HG03354 (cell line): ENCODE results near the gene IFT22.
"Not testable (repeated sequence)": the region's sequence is repeated elsewhere in the genome, so short reads cannot be mapped to it uniquely, and the experiment has no call there.

ENCODE experiments used
- ATAC-seq: cut with Tn5 transposase; IDR thresholded peaks from one replicate; pipeline ENCODE4 v1.9.1; 2021; ENCODE audit warnings: mild to moderate bottlenecking; ENCODE audit not compliant: unreplicated experiment, poor library complexity, severe bottlenecking

Gene IFT22

GRCh38 chr7:101285171-101285570 is 36.4 kb downstream of the IFT22 start:
- ATAC-seq = no peak

DNA sequence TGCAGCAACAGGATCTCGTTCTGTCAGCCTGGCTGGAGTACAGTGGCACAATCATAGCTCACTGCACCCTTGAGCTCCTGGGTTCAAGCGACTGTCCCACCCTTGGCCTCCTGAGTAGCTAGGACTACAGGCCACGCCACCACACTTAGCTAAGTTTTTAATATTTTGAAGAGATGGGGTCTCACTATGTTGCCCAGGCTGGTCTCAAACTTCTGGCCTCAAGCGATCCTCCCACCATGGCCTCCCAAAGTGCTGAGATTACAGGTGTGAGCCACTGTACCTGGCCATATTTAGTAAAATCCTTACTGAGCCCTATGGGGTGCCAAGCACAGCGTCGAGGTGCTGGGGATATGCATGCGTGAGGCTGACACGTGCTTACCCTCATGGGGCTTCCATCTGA is 40.7 kb downstream of the IFT22 start:
- ATAC-seq = not testable (repeated sequence)

DNA sequence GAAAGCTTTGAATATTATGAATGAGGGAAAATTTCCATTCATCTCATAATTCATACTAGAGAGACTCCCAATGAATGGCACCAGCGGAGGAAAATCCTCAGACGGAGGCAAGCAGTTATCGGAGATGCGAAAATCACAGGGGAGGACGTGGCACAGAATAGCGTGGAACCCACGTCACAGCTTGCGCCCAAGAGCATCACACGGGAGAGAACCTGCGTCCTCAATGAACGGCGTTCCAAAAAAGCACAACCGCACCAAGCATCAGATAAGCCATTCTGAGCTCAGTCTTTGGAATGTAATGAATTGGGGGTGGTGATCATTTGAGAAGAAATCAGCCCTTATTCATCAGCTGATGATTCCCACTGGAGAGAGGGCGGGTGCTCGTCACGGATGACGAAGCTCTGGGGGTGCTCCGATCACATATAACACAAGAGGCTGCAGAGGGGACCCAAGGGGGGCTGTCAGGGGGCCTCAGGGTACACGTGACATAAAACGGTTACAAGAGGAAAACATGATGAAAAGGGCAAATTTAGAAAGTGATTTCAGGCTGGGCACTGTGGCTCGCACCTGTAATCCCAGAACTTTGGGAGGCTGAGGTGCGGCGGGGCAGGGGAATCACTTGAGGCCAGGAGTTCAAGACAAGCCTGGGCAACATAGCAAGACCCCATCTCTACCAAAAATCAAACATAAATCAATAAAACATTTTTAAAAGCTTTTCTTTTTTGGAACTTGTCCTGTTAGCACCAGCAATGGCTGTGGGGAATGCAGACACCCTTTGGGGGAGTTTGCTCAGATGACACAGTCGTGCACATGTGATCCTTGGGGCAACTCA is 42.9 kb downstream of the IFT22 start:
- ATAC-seq = no peak

- ATAC-seq = no peak
Measured at GRCh38 chr7:101277155-101277554, 44.5 kb downstream of the IFT22 start.

- ATAC-seq = no peak
Measured at GRCh38 chr7:101273206-101273605, 48.4 kb downstream of the IFT22 start.

GRCh38 chr7:101271021-101271420 is 50.6 kb downstream of the IFT22 start:
- ATAC-seq = no peak

- no peak for ATAC-seq
Measured at GRCh38 chr7:101269664-101270063, 51.9 kb downstream of the IFT22 start.

GRCh38 chr7:101265622-101266516 is 55.7 kb downstream of the IFT22 start:
- no peak for ATAC-seq

DNA sequence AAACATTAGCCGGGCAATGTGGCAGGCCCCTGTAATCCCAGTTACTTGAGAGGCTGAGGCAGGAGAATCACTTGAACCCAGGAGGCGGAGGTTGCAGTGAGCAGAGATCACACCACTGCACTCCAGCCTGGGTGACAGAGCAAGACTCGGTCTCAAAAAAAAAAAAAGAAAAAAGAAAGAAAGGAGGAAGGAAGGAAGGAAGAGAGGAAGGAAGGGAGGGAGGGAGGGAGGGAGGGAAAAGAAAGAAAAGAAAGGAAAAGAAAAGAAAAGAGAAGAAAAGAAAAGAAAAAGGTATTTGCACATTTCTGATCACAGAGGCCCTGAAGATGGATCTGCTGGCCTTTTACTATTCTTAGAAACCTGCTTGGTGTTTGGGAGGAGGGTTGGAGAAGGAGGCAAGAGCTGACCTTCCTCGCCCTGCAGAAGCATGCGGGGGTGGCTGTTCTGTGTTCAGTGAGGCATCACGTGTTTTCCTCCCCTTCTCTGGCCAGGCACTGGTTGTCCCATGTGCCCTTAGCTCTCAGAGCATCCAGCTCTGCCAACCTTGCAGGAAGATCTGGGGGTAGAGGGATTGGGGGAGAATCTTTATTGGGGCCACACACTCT is 57.4 kb downstream of the IFT22 start:
- ATAC-seq = not testable (repeated sequence)
